A549 (cell line): ENCODE data around the gene ADIG. TPM values are rescaled to one million over a fixed set of nuclear protein-coding genes. Genes with fewer than 3 reads are reported as not detected.

Experiments used
- ATAC-seq, 2 experiments: fragments of 200-7000 bp in 1 of 2; fragments of >200 bp in 1 of 2; cut with Nextera tagmentation in 1 of 2; cut with Tn5 transposase in 1 of 2; 3 replicates each; pipeline versions ENCODE4 v1.8.0 to v1.9.1; 2018 to 2020; ENCODE audit warnings: mild to moderate bottlenecking in 1 of 2, moderate library complexity in 1 of 2
- CTCF ChIA-PET: fragments of 300-600 bp; sonication (Branson Sonifier 250); formaldehyde crosslinking; extraction: SDS; loops from one replicate; lab custom pipeline; 2021; ENCODE audit warnings: antibody characterized with exemption, inconsistent platforms; lab: Yijun Ruan, JAX
- POLR2A ChIA-PET: fragments of 350-600 bp; formaldehyde crosslinking; extraction: SDS; loops from one replicate; lab custom pipeline; 2021; ENCODE audit warnings: antibody characterized with exemption, inconsistent platforms; lab: Yijun Ruan, JAX
- DNase-seq, 2 experiments: peaks; one replicate each; pipeline versions ENCODE4 v3.0.0 to v3.0.0-alpha.2; 2011 to 2016; ENCODE audit warnings: low read depth in 1 of 2, low spot score in 1 of 2
- FAIRE-seq: peaks from 2 replicates; lab custom pipeline; 2011; peaks lifted over from hg19 to GRCh38; lab: Jason Lieb, UNC
- H3K27ac ChIP-seq, 2 experiments: fragments of >200 bp; sonication (Bioruptor Twin); formaldehyde crosslinking; 3 replicates each; pipeline ENCODE4 v1.5.1; 2016 to 2017
- H3K4me1 ChIP-seq: fragments of >200 bp; sonication (Bioruptor Twin); formaldehyde crosslinking; 3 replicates; pipeline ENCODE4 v1.6.1; 2016
- H3K4me2 ChIP-seq: fragments of >200 bp; sonication (Bioruptor Twin); formaldehyde crosslinking; 3 replicates; pipeline ENCODE4 v1.6.1; 2016
- H3K4me3 ChIP-seq: fragments of >200 bp; sonication (Bioruptor Twin); formaldehyde crosslinking; 3 replicates; pipeline ENCODE4 v1.5.1; 2016
- H3K9me3 ChIP-seq: fragments of >200 bp; sonication (Bioruptor Twin); formaldehyde crosslinking; 3 replicates; pipeline ENCODE4 v1.6.1; 2016
- BHLHE40 ChIP-seq: IDR thresholded peaks from 2 replicates; pipeline ENCODE4 v1.6.1; 2012; ENCODE audit warnings: low read depth, low read length, inconsistent platforms
- CBX2 ChIP-seq: fragments of 200-600 bp; sonication (generic); IDR thresholded peaks from 2 replicates; pipeline ENCODE4 v1.6.1; 2016; ENCODE audit warnings: low read depth, mild to moderate bottlenecking, borderline replicate concordance
- CEBPB ChIP-seq, 2 experiments: fragments of >200 bp in 1 of 2; sonication (Bioruptor Twin) in 1 of 2; formaldehyde crosslinking in 1 of 2; IDR thresholded peaks; 2 replicates each; pipeline ENCODE4 v1.6.1; 2012 to 2016
- CHD4 ChIP-seq: fragments of 200-600 bp; sonication (generic); IDR thresholded peaks from 2 replicates; pipeline ENCODE4 v1.6.1; 2016; ENCODE audit warnings: antibody characterized with exemption, mild to moderate bottlenecking, borderline replicate concordance
- EHF ChIP-seq: fragments of 250-450 bp; sonication (Bioruptor Pico); IDR thresholded peaks from 2 replicates; pipeline ENCODE4 v1.5.0; 2020; ENCODE audit warnings: mild to moderate bottlenecking
- EHMT2 ChIP-seq: fragments of 200-600 bp; sonication (generic); IDR thresholded peaks from 2 replicates; pipeline ENCODE4 v1.6.1; 2016; ENCODE audit warnings: antibody characterized with exemption, low read depth, mild to moderate bottlenecking, moderate library complexity
- EP300 ChIP-seq, 2 experiments: fragments of >200 bp; sonication (Bioruptor Twin); formaldehyde crosslinking; IDR thresholded peaks; 2 replicates in 1 of 2; 3 replicates in 1 of 2; pipeline ENCODE4 v1.6.1; 2016 to 2017
- ESRRA ChIP-seq: fragments of 150-350 bp; IDR thresholded peaks from 2 replicates; pipeline ENCODE4 v1.6.1; 2014; ENCODE audit warnings: mild to moderate bottlenecking, low read length, borderline replicate concordance
- FOSL2 ChIP-seq, 2 experiments: fragments of 450-650 bp in 1 of 2; fragments of >200 bp in 1 of 2; sonication (Bioruptor Twin) in 1 of 2; formaldehyde crosslinking; IDR thresholded peaks; 2 replicates each; pipeline versions ENCODE4 v1.5.0 to v1.6.1; 2016 to 2020; ENCODE audit warnings: mild to moderate bottlenecking in 1 of 2, moderate library complexity in 1 of 2
- FOXS1 ChIP-seq: fragments of 250-450 bp; sonication (Bioruptor Pico); IDR thresholded peaks from 2 replicates; pipeline ENCODE4 v1.5.0; 2020; ENCODE audit warnings: mild to moderate bottlenecking, moderate library complexity
- HDAC2 ChIP-seq: fragments of 200-600 bp; sonication (generic); IDR thresholded peaks from 2 replicates; pipeline ENCODE4 v1.6.1; 2016
- HEYL ChIP-seq: fragments of 250-450 bp; sonication (Bioruptor Pico); IDR thresholded peaks from 2 replicates; pipeline ENCODE4 v1.8.0; 2021; ENCODE audit warnings: mild to moderate bottlenecking, moderate library complexity
- HOXB5 ChIP-seq: fragments of 250-450 bp; sonication (Bioruptor Pico); IDR thresholded peaks from 2 replicates; pipeline ENCODE4 v1.5.0; 2020; ENCODE audit warnings: mild to moderate bottlenecking, moderate library complexity
- JUN ChIP-seq, 2 experiments: fragments of >200 bp; sonication (Bioruptor Twin); formaldehyde crosslinking; IDR thresholded peaks; 2 replicates in 1 of 2; 3 replicates in 1 of 2; pipeline ENCODE4 v1.6.1; 2016 to 2017
- JUNB ChIP-seq: fragments of >200 bp; sonication (Bioruptor Twin); formaldehyde crosslinking; IDR thresholded peaks from 2 replicates; pipeline ENCODE4 v1.6.1; 2016
- KDM1A ChIP-seq: fragments of 200-600 bp; sonication (generic); IDR thresholded peaks from 2 replicates; pipeline ENCODE4 v1.6.1; 2016; ENCODE audit warnings: low read depth, mild to moderate bottlenecking
- MAFK ChIP-seq: fragments of 450-650 bp; IDR thresholded peaks from 2 replicates; pipeline ENCODE4 v1.6.1; 2014; ENCODE audit not compliant: partially characterized antibody
- MYC ChIP-seq: IDR thresholded peaks from 2 replicates; pipeline ENCODE4 v1.6.1; 2012; ENCODE audit warnings: mild to moderate bottlenecking, inconsistent platforms, low read length, improper control_type of control experiment, borderline replicate concordance
- NFE2L2 ChIP-seq: fragments of 150-350 bp; conservative IDR thresholded peaks from 2 replicates; pipeline ENCODE4 v1.6.1; 2014; ENCODE audit warnings: low read length
- PHF8 ChIP-seq: fragments of 200-600 bp; sonication (generic); IDR thresholded peaks from 2 replicates; pipeline ENCODE4 v1.6.1; 2016; ENCODE audit warnings: low read depth, mild to moderate bottlenecking, antibody characterized with exemption, moderate library complexity, borderline replicate concordance
- POLR2A ChIP-seq: IDR thresholded peaks from 2 replicates; pipeline ENCODE4 v1.6.1; 2012; ENCODE audit warnings: mild to moderate bottlenecking, low read length
- RARB ChIP-seq: fragments of 250-450 bp; sonication (Bioruptor Pico); IDR thresholded peaks from 2 replicates; pipeline ENCODE4 v1.8.0; 2021; ENCODE audit warnings: mild to moderate bottlenecking, moderate library complexity
- RFX5 ChIP-seq: fragments of 450-650 bp; IDR thresholded peaks from 2 replicates; pipeline ENCODE4 v1.7.1; 2014; ENCODE audit warnings: antibody characterized with exemption, mild to moderate bottlenecking, moderate library complexity
- ZNF302 ChIP-seq: fragments of 250-450 bp; sonication (Bioruptor Pico); IDR thresholded peaks from 2 replicates; pipeline ENCODE4 v1.9.0; 2021; ENCODE audit warnings: inconsistent platforms, mild to moderate bottlenecking, moderate library complexity
- WGBS: methylation state at CpG from one replicate; pipeline ENCODE4 v1.1.6; 2017; ENCODE audit errors: missing lambda C conversion rate; 5-methylcytosine and 5-hydroxymethylcytosine counted together
- polyA plus RNA-seq, 4 experiments: library from polyadenylated mRNA; depleted of rRNA in 3 of 4; stranded (reverse); fragments of >200 nt; fragmentation: RNase III in 1 of 4; extraction: RNeasy Plus Mini Kit Qiagen cat#74134 plus additional on column Dnase treatment in 1 of 4; gene quantifications; 2 replicates in 3 of 4; 3 replicates in 1 of 4; pipeline ENCODE4 v1.2.3, GENCODE V29; 2011 to 2017
- TF ChIP-seq, protein P1 (sequence below): IDR thresholded peaks from 2 replicates; pipeline ENCODE4 v1.6.1; 2012
- TF ChIP-seq, protein P2 (sequence below): fragments of >200 bp; sonication (Bioruptor Twin); formaldehyde crosslinking; IDR thresholded peaks from 3 replicates; pipeline ENCODE4 v1.6.1; 2016
- TF ChIP-seq, protein P3 (sequence below): fragments of 200-600 bp; sonication (generic); IDR thresholded peaks from 2 replicates; pipeline ENCODE4 v1.6.1; 2016; ENCODE audit warnings: antibody characterized with exemption, mild to moderate bottlenecking, moderate library complexity

Gene ADIG
- polyA plus RNA-seq, 2 of the 4 experiments (the other 2 are of a cell fraction) = not detected

DNA sequence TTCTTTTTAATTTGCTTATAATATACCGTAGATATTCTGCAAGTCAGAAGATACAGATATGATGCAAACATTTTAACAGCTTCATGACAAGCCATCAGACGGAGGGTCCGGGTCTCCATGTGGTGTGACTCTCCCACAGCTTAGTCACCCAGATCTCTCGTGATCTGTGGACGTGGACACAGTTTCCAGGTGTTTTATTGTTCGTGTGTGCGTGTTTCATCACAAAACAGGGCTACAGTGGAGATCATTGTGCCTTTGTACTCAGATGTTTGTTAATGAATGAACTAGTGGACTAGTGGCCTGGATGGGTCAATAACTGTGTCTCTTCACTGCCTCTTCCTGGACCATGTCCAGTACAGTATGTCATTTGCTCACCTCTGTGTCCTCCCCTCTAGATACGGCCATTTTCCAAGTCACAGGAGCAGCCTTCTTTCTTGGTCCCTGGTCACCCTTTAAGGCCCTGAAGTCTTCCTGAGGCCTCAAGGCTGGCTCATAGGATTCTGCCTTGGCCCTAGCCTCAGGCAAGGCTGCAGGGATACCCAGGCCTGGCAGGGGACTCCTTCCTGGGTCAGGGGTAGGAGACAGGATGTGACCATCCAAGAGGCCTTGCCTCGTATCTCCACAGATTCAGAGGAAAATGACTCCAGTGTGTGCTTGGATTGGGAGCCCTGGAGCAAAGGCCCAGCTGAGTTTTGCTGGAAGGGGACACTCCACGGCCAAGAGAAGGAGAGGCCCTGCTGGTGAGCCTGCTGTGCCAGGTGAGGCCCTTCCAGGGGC is 4.6 kb downstream of the ADIG start:
- whole genome bisulfite sequencing = 63% methylated on average over 10 of the region's 10 CpGs
- no peak for FAIRE-seq
- no peak for TF ChIP-seq JUN (IDR thresholded peaks at IDR 0.05)
- TF ChIP-seq NFE2L2 = no peak
- TF ChIP-seq EP300 (IDR thresholded peaks at IDR 0.05) = no peak
- no peak for TF ChIP-seq JUNB
- no peak for TF ChIP-seq CEBPB (IDR thresholded peaks at IDR 0.05)
- TF ChIP-seq KDM1A = no peak
- TF ChIP-seq, protein P1, sequence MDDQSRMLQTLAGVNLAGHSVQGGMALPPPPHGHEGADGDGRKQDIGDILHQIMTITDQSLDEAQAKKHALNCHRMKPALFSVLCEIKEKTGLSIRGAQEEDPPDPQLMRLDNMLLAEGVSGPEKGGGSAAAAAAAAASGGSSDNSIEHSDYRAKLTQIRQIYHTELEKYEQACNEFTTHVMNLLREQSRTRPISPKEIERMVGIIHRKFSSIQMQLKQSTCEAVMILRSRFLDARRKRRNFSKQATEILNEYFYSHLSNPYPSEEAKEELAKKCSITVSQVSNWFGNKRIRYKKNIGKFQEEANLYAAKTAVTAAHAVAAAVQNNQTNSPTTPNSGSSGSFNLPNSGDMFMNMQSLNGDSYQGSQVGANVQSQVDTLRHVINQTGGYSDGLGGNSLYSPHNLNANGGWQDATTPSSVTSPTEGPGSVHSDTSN = no peak
- no peak for TF ChIP-seq EHF
- no peak for TF ChIP-seq RFX5
- no peak for TF ChIP-seq BHLHE40
- TF ChIP-seq HDAC2 = no peak
- TF ChIP-seq, all 56 proteins: peak for 0
- Histone ChIP-seq H3K27ac (no peak overlapping the region), H3K9me3 (no peaks in the 10 kb centered on the region), H3K4me1 (no peaks in the 10 kb centered on the region), H3K4me2 (no peak overlapping the region), H3K4me3 (no peak overlapping the region)
- ATAC-seq = no peak
- CTCF ChIA-PET = no interaction called here
- POLR2A ChIA-PET = interaction anchor here (1.1 kb wide), 1 partner anchor 113 kb away, joined by 3 read pairs; the partner anchor contains the start of gene RALGAPB
- no peak for DNase-seq

DNA sequence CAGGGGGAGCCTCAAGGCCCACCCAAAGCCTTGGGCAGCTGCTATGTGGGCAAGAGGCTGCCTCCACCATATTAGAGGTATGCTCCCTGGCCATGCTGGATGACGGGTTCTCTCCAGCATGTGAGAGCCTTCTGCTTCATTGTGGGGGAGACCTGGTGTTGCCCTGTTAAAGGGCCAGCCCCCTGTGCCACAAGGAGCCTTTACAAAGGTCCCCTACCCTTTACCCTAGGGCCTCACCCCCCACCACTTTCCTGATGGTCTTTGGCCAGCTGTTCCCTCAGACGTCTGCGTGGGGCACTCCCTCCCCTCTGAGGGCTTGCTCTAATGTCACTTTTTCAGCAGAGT is 5.2 kb downstream of the ADIG start:
- ATAC-seq = no peak
- WGBS = 86% methylated on average over 3 of the region's 3 CpGs
- DNase-seq = no peak
- Histone ChIP-seq H3K4me2 (no peak overlapping the region), H3K4me3 (no peak overlapping the region), H3K9me3 (no peaks in the 10 kb centered on the region), H3K4me1 (no peaks in the 10 kb centered on the region), H3K27ac (no peak overlapping the region)
- TF ChIP-seq, protein P2, sequence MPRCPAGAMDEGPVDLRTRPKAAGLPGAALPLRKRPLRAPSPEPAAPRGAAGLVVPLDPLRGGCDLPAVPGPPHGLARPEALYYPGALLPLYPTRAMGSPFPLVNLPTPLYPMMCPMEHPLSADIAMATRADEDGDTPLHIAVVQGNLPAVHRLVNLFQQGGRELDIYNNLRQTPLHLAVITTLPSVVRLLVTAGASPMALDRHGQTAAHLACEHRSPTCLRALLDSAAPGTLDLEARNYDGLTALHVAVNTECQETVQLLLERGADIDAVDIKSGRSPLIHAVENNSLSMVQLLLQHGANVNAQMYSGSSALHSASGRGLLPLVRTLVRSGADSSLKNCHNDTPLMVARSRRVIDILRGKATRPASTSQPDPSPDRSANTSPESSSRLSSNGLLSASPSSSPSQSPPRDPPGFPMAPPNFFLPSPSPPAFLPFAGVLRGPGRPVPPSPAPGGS = no peak
- TF ChIP-seq CHD4 (no peak), HEYL (CRISPR knock-in tag) (no peak), EHMT2 (no peak)
- CTCF ChIA-PET = no interaction called here
- no peak for FAIRE-seq
- POLR2A ChIA-PET = no interaction called here

DNA sequence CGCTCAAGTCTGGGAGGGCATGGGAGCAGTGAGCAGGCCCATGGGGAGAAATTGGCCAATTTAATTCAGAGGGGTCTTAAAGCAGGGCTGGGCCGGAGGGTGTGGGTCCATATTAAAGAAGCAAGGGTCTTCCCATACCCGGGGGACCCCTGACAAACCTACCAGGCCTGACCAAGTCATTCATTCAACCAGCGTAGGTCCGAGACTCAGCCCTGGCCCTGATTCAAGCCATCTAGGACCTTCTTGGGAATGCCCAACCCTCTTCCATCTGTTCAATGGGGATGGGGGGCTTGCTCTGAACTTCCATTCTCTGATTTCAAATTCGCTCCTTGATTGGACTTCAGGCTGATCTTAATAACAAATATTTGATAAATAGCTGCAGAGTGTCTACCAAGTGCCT is 7.3 kb downstream of the ADIG start:
- no peaks in the 10 kb centered on the region for H3K9me3 ChIP-seq
- no peak overlapping the region for H3K27ac ChIP-seq
- ChIA-PET POLR2A (no interaction called here), CTCF (no interaction called here)
- no peak overlapping the region for H3K4me3 ChIP-seq
- TF ChIP-seq POLR2A (no peak), HDAC2 (no peak), PHF8 (no peak)
- no peak overlapping the region for H3K4me2 ChIP-seq
- no peak for ATAC-seq
- no peak for FAIRE-seq
- WGBS = 63% methylated on average over 6 of the region's 6 CpGs
- peaks cover 14% of the 10 kb centered on the region; the same call in 2 of the 3 replicates for H3K4me1 ChIP-seq
- DNase-seq = no peak

DNA sequence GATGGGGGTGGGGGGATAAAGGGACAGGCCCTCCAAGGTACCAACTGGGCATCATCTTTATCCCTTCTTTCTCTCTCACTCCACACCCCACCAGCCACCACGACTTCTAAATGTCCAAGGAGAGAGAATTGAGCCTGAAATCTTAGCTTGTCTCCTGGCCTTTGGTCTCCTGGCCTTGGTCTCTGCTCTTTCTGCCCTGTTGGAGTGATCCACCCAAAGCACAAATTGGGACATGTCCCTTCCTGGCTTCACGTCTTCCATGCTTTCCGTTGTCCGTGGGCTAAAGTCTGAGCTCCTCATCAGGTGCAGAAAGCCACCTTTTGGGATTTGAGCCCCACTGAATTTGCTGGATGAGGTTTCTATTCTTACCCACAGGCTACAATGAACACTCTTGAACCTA is 8.4 kb downstream of the ADIG start:
- H3K9me3 ChIP-seq = no peaks in the 10 kb centered on the region
- no peak overlapping the region for H3K4me3 ChIP-seq
- ATAC-seq (no peak), DNase-seq (no peak), FAIRE-seq (no peak)
- H3K27ac ChIP-seq = no peak overlapping the region
- H3K4me1 ChIP-seq = peaks cover 14% of the 10 kb centered on the region; the same call in 2 of the 3 replicates
- 75% methylated on average over 4 of the region's 4 CpGs for WGBS
- CTCF ChIA-PET = no interaction called here
- POLR2A ChIA-PET = no interaction called here
- no peak overlapping the region for H3K4me2 ChIP-seq
- TF ChIP-seq FOSL2 (IDR thresholded peaks at IDR 0.05) (no peak), FOSL2 (CRISPR knock-in tag; IDR thresholded peaks at IDR 0.05) (no peak), ESRRA (no peak), CBX2 (no peak), FOXS1 (no peak), HEYL (CRISPR knock-in tag) (no peak), HOXB5 (CRISPR knock-in tag) (no peak), MYC (no peak), PHF8 (no peak), JUNB (no peak), RARB (CRISPR knock-in tag) (no peak), MAFK (no peak), NFE2L2 (no peak), ZNF302 (CRISPR knock-in tag) (no peak)
- TF ChIP-seq, protein P3, sequence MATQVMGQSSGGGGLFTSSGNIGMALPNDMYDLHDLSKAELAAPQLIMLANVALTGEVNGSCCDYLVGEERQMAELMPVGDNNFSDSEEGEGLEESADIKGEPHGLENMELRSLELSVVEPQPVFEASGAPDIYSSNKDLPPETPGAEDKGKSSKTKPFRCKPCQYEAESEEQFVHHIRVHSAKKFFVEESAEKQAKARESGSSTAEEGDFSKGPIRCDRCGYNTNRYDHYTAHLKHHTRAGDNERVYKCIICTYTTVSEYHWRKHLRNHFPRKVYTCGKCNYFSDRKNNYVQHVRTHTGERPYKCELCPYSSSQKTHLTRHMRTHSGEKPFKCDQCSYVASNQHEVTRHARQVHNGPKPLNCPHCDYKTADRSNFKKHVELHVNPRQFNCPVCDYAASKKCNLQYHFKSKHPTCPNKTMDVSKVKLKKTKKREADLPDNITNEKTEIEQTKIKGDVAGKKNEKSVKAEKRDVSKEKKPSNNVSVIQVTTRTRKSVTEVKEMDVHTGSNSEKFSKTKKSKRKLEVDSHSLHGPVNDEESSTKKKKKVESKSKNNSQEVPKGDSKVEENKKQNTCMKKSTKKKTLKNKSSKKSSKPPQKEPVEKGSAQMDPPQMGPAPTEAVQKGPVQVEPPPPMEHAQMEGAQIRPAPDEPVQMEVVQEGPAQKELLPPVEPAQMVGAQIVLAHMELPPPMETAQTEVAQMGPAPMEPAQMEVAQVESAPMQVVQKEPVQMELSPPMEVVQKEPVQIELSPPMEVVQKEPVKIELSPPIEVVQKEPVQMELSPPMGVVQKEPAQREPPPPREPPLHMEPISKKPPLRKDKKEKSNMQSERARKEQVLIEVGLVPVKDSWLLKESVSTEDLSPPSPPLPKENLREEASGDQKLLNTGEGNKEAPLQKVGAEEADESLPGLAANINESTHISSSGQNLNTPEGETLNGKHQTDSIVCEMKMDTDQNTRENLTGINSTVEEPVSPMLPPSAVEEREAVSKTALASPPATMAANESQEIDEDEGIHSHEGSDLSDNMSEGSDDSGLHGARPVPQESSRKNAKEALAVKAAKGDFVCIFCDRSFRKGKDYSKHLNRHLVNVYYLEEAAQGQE = no peak
